Measurements from ENCODE around the gene NPTN.

GRCh38 chr15:73582851-73583379, 50.3 kb downstream of the NPTN start:
- no peak for TF ChIP-seq EP300 (IDR thresholded peaks at IDR 0.05)
- TF ChIP-seq POLR2AphosphoS5 (IDR thresholded peaks at IDR 0.05): no peak
- TF ChIP-seq CTCF (IDR thresholded peaks at IDR 0.05): no peak
- TF ChIP-seq POLR2A (IDR thresholded peaks at IDR 0.05): no peak
